SK-N-SH treated with all-trans-retinoic acid at 6 μM for 48 hours (cell line): ENCODE measurements around the gene PLEKHG5.

Experiments
- ARNTL ChIP-seq: fragments of 450-650 bp; formaldehyde crosslinking; IDR thresholded peaks from 2 replicates; pipeline ENCODE4 v1.5.0; 2020; ENCODE audit warnings: low read depth, mild to moderate bottlenecking, moderate library complexity, borderline replicate concordance
- CSDC2 ChIP-seq: fragments of 250-450 bp; sonication (Bioruptor Pico); IDR thresholded peaks from 2 replicates; pipeline ENCODE4 v1.5.0; 2020; ENCODE audit warnings: mild to moderate bottlenecking, moderate library complexity
- GLIS3 ChIP-seq: fragments of 250-450 bp; sonication (Bioruptor Pico); IDR thresholded peaks from 2 replicates; pipeline ENCODE4 v1.5.0; 2020; ENCODE audit warnings: mild to moderate bottlenecking, moderate library complexity
- OSR1 ChIP-seq: fragments of 250-450 bp; sonication (Bioruptor Pico); IDR thresholded peaks from 2 replicates; pipeline ENCODE4 v1.8.0; 2022; ENCODE audit warnings: moderate library complexity, mild to moderate bottlenecking, inconsistent platforms
- POU6F1 ChIP-seq: fragments of 250-450 bp; sonication (Bioruptor Pico); IDR thresholded peaks from 2 replicates; pipeline ENCODE4 v1.8.0; 2021; ENCODE audit warnings: low read depth, mild to moderate bottlenecking, moderate library complexity, borderline replicate concordance
- PPARA ChIP-seq: fragments of 250-450 bp; sonication (Bioruptor Pico); IDR thresholded peaks from 2 replicates; pipeline ENCODE4 v1.5.0; 2020; ENCODE audit warnings: mild to moderate bottlenecking, borderline replicate concordance
- RARB ChIP-seq: fragments of 250-450 bp; sonication (Bioruptor Pico); IDR thresholded peaks from 2 replicates; pipeline ENCODE4 v1.8.0; 2021; ENCODE audit warnings: mild to moderate bottlenecking, moderate library complexity
- SNAI2 ChIP-seq: fragments of 250-450 bp; sonication (Bioruptor Pico); IDR thresholded peaks from 2 replicates; pipeline ENCODE4 v1.5.0; 2020; ENCODE audit warnings: mild to moderate bottlenecking, moderate library complexity
- TSHZ2 ChIP-seq: fragments of 250-450 bp; sonication (Bioruptor Pico); IDR thresholded peaks from 2 replicates; pipeline ENCODE4 v1.5.0; 2020; ENCODE audit warnings: mild to moderate bottlenecking, moderate library complexity
- ZFP3 ChIP-seq: fragments of 250-450 bp; sonication (Bioruptor Pico); IDR thresholded peaks from 2 replicates; pipeline ENCODE4 v1.5.0; 2020; ENCODE audit warnings: mild to moderate bottlenecking, moderate library complexity
- TF ChIP-seq, protein P1 (sequence below): fragments of 250-450 bp; sonication (Bioruptor Pico); IDR thresholded peaks from 2 replicates; pipeline ENCODE4 v1.5.1; 2020; ENCODE audit warnings: low read depth, mild to moderate bottlenecking, moderate library complexity
- TF ChIP-seq, protein P2 (sequence below): fragments of 250-450 bp; sonication (Bioruptor Pico); IDR thresholded peaks from 2 replicates; pipeline ENCODE4 v1.8.0; 2020; ENCODE audit warnings: mild to moderate bottlenecking, moderate library complexity, borderline replicate concordance
- TF ChIP-seq, protein P3 (sequence below): fragments of 250-450 bp; sonication (Bioruptor Pico); IDR thresholded peaks from 2 replicates; pipeline ENCODE4 v1.5.1; 2021; ENCODE audit warnings: mild to moderate bottlenecking, moderate library complexity

- TF ChIP-seq OSR1 (CRISPR knock-in tag) = no peak
- TF ChIP-seq ZFP3 (CRISPR knock-in tag) = no peak
- TF ChIP-seq PPARA (CRISPR knock-in tag) = no peak
- TF ChIP-seq CSDC2 (CRISPR knock-in tag) = no peak
- TF ChIP-seq, protein P1, sequence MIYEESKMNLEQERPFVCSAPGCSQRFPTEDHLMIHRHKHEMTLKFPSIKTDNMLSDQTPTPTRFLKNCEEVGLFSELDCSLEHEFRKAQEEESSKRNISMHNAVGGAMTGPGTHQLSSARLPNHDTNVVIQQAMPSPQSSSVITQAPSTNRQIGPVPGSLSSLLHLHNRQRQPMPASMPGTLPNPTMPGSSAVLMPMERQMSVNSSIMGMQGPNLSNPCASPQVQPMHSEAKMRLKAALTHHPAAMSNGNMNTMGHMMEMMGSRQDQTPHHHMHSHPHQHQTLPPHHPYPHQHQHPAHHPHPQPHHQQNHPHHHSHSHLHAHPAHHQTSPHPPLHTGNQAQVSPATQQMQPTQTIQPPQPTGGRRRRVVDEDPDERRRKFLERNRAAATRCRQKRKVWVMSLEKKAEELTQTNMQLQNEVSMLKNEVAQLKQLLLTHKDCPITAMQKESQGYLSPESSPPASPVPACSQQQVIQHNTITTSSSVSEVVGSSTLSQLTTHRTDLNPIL (CRISPR knock-in tag) = no peak
- TF ChIP-seq TSHZ2 = no peak
- TF ChIP-seq SNAI2 (CRISPR knock-in tag) = no peak
- no peak for TF ChIP-seq ARNTL (CRISPR knock-in tag)
- TF ChIP-seq, protein P2, sequence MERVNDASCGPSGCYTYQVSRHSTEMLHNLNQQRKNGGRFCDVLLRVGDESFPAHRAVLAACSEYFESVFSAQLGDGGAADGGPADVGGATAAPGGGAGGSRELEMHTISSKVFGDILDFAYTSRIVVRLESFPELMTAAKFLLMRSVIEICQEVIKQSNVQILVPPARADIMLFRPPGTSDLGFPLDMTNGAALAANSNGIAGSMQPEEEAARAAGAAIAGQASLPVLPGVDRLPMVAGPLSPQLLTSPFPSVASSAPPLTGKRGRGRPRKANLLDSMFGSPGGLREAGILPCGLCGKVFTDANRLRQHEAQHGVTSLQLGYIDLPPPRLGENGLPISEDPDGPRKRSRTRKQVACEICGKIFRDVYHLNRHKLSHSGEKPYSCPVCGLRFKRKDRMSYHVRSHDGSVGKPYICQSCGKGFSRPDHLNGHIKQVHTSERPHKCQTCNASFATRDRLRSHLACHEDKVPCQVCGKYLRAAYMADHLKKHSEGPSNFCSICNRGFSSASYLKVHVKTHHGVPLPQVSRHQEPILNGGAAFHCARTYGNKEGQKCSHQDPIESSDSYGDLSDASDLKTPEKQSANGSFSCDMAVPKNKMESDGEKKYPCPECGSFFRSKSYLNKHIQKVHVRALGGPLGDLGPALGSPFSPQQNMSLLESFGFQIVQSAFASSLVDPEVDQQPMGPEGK (CRISPR knock-in tag) = no peak
- TF ChIP-seq RARB (CRISPR knock-in tag) = no peak
- TF ChIP-seq POU6F1 = no peak
- TF ChIP-seq GLIS3 (CRISPR knock-in tag) = no peak
- TF ChIP-seq, protein P3, sequence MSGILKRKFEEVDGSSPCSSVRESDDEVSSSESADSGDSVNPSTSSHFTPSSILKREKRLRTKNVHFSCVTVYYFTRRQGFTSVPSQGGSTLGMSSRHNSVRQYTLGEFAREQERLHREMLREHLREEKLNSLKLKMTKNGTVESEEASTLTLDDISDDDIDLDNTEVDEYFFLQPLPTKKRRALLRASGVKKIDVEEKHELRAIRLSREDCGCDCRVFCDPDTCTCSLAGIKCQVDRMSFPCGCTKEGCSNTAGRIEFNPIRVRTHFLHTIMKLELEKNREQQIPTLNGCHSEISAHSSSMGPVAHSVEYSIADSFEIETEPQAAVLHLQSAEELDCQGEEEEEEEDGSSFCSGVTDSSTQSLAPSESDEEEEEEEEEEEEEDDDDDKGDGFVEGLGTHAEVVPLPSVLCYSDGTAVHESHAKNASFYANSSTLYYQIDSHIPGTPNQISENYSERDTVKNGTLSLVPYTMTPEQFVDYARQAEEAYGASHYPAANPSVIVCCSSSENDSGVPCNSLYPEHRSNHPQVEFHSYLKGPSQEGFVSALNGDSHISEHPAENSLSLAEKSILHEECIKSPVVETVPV (CRISPR knock-in tag) = no peak
These were observed 19.0 kb upstream of the PLEKHG5 start for GRCh38 chr1:6510493-6510892.
